ENCODE data around the gene TBC1D30.
A peak's percentile ranks its signal among the peaks of the same experiment; 100 is the strongest.

TBC1D30 gene

DNA sequence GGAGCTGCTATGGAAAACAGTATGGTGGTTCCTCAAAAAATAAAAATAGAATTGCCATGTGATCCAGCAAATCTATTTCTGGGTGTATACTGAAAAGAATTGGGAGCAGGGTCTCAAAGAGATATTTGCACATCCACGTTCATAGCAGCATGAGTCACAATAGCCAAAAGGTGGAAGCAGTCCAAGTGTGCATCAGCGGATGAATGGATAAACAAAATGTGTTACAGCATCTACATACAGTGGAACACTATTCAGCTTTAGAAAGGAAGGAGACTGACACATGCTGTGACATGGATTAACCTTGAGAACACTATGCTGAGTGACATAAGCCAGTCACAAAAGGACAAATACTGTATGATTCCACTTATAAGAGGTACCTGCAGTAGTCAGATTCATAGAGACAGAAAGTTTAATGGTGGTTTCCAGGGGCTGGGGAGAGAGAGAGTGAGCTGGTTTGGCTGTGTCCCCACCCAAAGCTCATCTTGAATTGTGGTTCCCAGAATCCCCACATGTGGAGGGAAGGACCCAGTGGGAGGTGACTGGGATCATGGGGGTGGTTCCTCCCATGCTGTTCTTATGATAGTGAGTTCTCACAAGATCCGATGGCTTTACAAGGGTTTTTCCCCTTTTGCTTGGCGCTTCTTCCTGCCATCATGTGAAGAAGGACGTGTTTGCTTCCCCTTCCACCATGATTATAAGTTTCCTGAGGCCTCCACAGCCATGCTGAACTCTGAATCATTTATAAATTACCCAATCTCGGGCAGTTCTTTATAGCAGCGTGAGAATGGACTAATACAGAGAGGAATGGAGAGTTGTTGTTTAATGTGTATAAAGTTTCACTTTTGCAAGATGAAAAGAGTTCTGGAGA lies 17.6 kb upstream of the TBC1D30 start:
- H3K27me3 ChIP-seq (ENCODE audit: control insufficient read depth in 1 of 2, insufficient read depth in 2 of 2, low read length in 2 of 2), result peaks cover 0 to 2% of the 10 kb centered on the region in 2 donors
- no peak overlapping the region for H3K27ac ChIP-seq (ENCODE audit: low read length)
- no peak overlapping the region for H3K9ac ChIP-seq (ENCODE audit: low read length in 2 of 2)
- H3K9me3 ChIP-seq (ENCODE audit: control insufficient read depth in 2 of 2, low read length in 2 of 2), result no peaks in the 10 kb centered on the region
- H3K4me1 ChIP-seq (ENCODE audit: control insufficient read depth, insufficient read depth, low read length), result no peaks in the 10 kb centered on the region
- no peaks in the 10 kb centered on the region for H3K36me3 ChIP-seq (ENCODE audit: control insufficient read depth in 2 of 2, insufficient read depth in 2 of 2, low read length in 2 of 2)
- H3K4me3 ChIP-seq (ENCODE audit: low read length in 2 of 2), result no peak overlapping the region

DNA sequence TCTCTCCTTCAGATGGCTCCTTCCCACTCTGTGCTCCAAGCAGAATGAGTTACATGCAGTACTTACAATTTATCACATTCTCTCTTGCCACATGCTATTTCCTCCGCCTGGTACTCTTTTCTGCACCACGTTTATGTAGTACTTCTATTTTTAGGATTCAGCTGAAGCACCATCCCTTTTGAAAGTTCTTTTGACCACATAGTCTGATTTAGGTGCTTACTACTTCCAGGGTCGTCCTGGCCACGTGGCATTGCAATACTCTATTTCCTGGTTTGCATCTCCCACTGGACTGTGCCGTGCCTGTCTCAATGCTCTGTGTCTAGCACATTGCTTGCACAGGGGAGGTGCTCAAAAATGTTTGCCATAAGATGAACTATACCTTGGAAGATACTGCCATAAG lies 16.3 kb upstream of the TBC1D30 start:
- Histone ChIP-seq H3K9me3 (ENCODE audit: control insufficient read depth in 2 of 2, low read length in 2 of 2) (no peaks in the 10 kb centered on the region), H3K27ac (ENCODE audit: low read length) (no peak overlapping the region), H3K4me3 (ENCODE audit: low read length in 2 of 2) (no peak overlapping the region), H3K27me3 (ENCODE audit: control insufficient read depth in 1 of 2, insufficient read depth in 2 of 2, low read length in 2 of 2) (no peaks in the 10 kb centered on the region), H3K36me3 (ENCODE audit: control insufficient read depth in 2 of 2, insufficient read depth in 2 of 2, low read length in 2 of 2) (no peaks in the 10 kb centered on the region), H3K4me1 (ENCODE audit: control insufficient read depth, insufficient read depth, low read length) (no peaks in the 10 kb centered on the region), H3K9ac (ENCODE audit: low read length in 2 of 2) (no peak overlapping the region)

DNA sequence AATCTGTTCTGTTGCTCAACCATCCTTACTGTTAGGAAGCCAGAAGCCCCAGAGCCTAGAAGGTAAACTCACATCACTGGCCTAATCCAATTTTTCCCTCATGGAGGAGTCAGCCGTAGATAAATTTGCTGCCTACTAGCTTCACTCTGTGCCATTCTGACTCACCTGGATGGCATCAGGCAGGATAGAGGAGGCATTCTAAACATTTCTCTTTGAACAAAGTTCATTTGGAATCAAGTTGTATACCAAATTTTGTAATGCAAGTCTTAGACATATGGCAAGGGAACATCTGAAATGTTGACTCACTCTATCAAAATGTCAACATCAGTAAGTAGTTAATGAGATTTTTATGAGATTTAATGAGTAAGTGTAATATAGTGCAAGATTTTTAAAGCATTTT lies 13.6 kb upstream of the TBC1D30 start:
- H3K36me3 ChIP-seq (ENCODE audit: control insufficient read depth in 2 of 2, insufficient read depth in 2 of 2, low read length in 2 of 2), result no peaks in the 10 kb centered on the region
- H3K4me3 ChIP-seq (ENCODE audit: low read length in 2 of 2), result no peak overlapping the region
- no peak overlapping the region for H3K9ac ChIP-seq (ENCODE audit: low read length in 2 of 2)
- H3K9me3 ChIP-seq (ENCODE audit: control insufficient read depth in 2 of 2, low read length in 2 of 2), result no peaks in the 10 kb centered on the region
- H3K27me3 ChIP-seq (ENCODE audit: control insufficient read depth in 1 of 2, insufficient read depth in 2 of 2, low read length in 2 of 2), result no peaks in the 10 kb centered on the region
- no peaks in the 10 kb centered on the region for H3K4me1 ChIP-seq (ENCODE audit: control insufficient read depth, insufficient read depth, low read length)
- H3K27ac ChIP-seq (ENCODE audit: low read length), result no peak overlapping the region

- H3K4me3 ChIP-seq (ENCODE audit: low read length in 2 of 2), result no peak overlapping the region
- no peaks in the 10 kb centered on the region for H3K9me3 ChIP-seq (ENCODE audit: control insufficient read depth in 2 of 2, low read length in 2 of 2)
- H3K36me3 ChIP-seq (ENCODE audit: control insufficient read depth in 2 of 2, insufficient read depth in 2 of 2, low read length in 2 of 2), result no peaks in the 10 kb centered on the region
- H3K27me3 ChIP-seq (ENCODE audit: control insufficient read depth in 1 of 2, insufficient read depth in 2 of 2, low read length in 2 of 2), result no peaks in the 10 kb centered on the region
- no peak overlapping the region for H3K27ac ChIP-seq (ENCODE audit: low read length)
- H3K9ac ChIP-seq (ENCODE audit: low read length in 2 of 2), result no peak overlapping the region
- no peaks in the 10 kb centered on the region for H3K4me1 ChIP-seq (ENCODE audit: control insufficient read depth, insufficient read depth, low read length)
Measured at GRCh38 chr12:64813723-64814122, 10.7 kb upstream of the TBC1D30 start.

DNA sequence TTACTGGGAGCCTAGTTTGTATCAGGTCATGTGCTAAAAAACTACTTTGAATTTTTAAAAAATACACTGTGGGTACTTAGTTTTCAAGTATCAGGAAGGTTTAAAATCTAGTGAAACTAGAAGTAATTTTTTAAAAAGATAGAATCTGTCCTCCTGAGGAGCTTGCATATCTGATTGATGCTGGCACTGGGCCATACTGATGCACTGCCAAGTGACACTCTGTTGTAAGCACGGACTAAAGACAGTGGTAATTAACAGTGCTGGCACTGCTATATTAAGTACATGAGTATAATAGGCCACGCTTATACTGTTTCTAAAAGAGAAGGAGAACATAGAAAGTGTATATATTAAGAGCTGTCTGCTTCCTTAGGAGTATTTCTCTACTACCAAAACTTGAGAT lies 10.0 kb upstream of the TBC1D30 start:
- H3K27me3 ChIP-seq (ENCODE audit: control insufficient read depth in 1 of 2, insufficient read depth in 2 of 2, low read length in 2 of 2), result no peaks in the 10 kb centered on the region

GRCh38 chr12:64819816-64820402 lies 4.5 kb upstream of the TBC1D30 start:
- Histone ChIP-seq H3K4me3 (ENCODE audit: low read length in 2 of 2) (no peak overlapping the region), H3K4me1 (ENCODE audit: control insufficient read depth, insufficient read depth, low read length) (peaks cover 9% of the 10 kb centered on the region), H3K27me3 (ENCODE audit: control insufficient read depth in 1 of 2, insufficient read depth in 2 of 2, low read length in 2 of 2) (peaks cover 0 to 3% of the 10 kb centered on the region in 2 donors), H3K27ac (ENCODE audit: low read length) (no peak overlapping the region), H3K36me3 (ENCODE audit: control insufficient read depth in 2 of 2, insufficient read depth in 2 of 2, low read length in 2 of 2) (no peaks in the 10 kb centered on the region), H3K9ac (ENCODE audit: low read length in 2 of 2) (no peak overlapping the region), H3K9me3 (ENCODE audit: control insufficient read depth in 2 of 2, low read length in 2 of 2) (no peaks in the 10 kb centered on the region)

More for the DNA sequence above, 10.0 kb upstream of the TBC1D30 start:
- H3K27ac ChIP-seq (ENCODE audit: low read length), result no peak overlapping the region
- H3K36me3 ChIP-seq (ENCODE audit: control insufficient read depth in 2 of 2, insufficient read depth in 2 of 2, low read length in 2 of 2), result no peaks in the 10 kb centered on the region
- no peaks in the 10 kb centered on the region for H3K4me1 ChIP-seq (ENCODE audit: control insufficient read depth, insufficient read depth, low read length)
- no peak overlapping the region for H3K9ac ChIP-seq (ENCODE audit: low read length in 2 of 2)
- no peak overlapping the region for H3K4me3 ChIP-seq (ENCODE audit: low read length in 2 of 2)
- no peaks in the 10 kb centered on the region for H3K9me3 ChIP-seq (ENCODE audit: control insufficient read depth in 2 of 2, low read length in 2 of 2)

DNA sequence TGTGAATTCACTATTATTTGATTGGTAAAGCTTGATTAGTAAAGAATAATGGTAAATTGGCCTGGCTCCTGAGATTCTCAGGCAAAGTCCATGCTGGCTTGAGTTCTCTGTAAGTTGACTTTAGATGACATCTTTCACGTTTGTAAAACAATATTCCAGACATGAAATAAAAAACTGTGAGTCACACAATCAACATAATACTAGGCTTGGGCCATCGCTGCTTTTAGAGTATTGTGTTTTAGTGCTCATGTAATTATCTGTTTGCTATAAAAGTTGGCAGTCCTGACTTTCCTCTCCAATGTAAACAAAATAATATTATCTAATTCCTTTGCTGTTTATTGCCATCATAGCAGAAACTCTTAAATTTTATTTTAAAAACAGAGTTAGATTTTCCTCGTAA lies 3.9 kb upstream of the TBC1D30 start:
- Histone ChIP-seq H3K36me3 (ENCODE audit: control insufficient read depth in 2 of 2, insufficient read depth in 2 of 2, low read length in 2 of 2) (no peaks in the 10 kb centered on the region), H3K4me1 (ENCODE audit: control insufficient read depth, insufficient read depth, low read length) (peaks cover 15% of the 10 kb centered on the region), H3K9ac (ENCODE audit: low read length in 2 of 2) (no peak overlapping the region), H3K27me3 (ENCODE audit: control insufficient read depth in 1 of 2, insufficient read depth in 2 of 2, low read length in 2 of 2) (peaks cover 5 to 10% of the 10 kb centered on the region in 2 donors), H3K27ac (ENCODE audit: low read length) (no peak overlapping the region), H3K9me3 (ENCODE audit: control insufficient read depth in 2 of 2, low read length in 2 of 2) (no peaks in the 10 kb centered on the region), H3K4me3 (ENCODE audit: low read length in 2 of 2) (no peak overlapping the region)

- H3K9ac ChIP-seq (ENCODE audit: low read length in 2 of 2), result no peak overlapping the region
- no peaks in the 10 kb centered on the region for H3K9me3 ChIP-seq (ENCODE audit: control insufficient read depth in 2 of 2, low read length in 2 of 2)
- H3K4me1 ChIP-seq (ENCODE audit: control insufficient read depth, insufficient read depth, low read length), result peaks cover 20% of the 10 kb centered on the region
- H3K36me3 ChIP-seq (ENCODE audit: control insufficient read depth in 2 of 2, insufficient read depth in 2 of 2, low read length in 2 of 2), result no peaks in the 10 kb centered on the region
- H3K27ac ChIP-seq (ENCODE audit: low read length), result no peak overlapping the region
- no peak overlapping the region for H3K4me3 ChIP-seq (ENCODE audit: low read length in 2 of 2)
- peaks cover 10 to 16% of the 10 kb centered on the region in 2 donors for H3K27me3 ChIP-seq (ENCODE audit: control insufficient read depth in 1 of 2, insufficient read depth in 2 of 2, low read length in 2 of 2)
Measured at GRCh38 chr12:64821116-64821630, 3.3 kb upstream of the TBC1D30 start.

GRCh38 chr12:64824130-64824499 lies 332 bp upstream of the TBC1D30 start:
- peaks cover 26 to 39% of the 10 kb centered on the region in 2 donors for H3K27me3 ChIP-seq (ENCODE audit: control insufficient read depth in 1 of 2, insufficient read depth in 2 of 2, low read length in 2 of 2)
- H3K4me3 ChIP-seq (ENCODE audit: low read length in 2 of 2), result peak overlapping the region; percentile 44 to 72
- H3K9ac ChIP-seq (ENCODE audit: low read length in 2 of 2), result no peak overlapping the region
- H3K9me3 ChIP-seq (ENCODE audit: control insufficient read depth in 2 of 2, low read length in 2 of 2), result no peaks in the 10 kb centered on the region
- H3K27ac ChIP-seq (ENCODE audit: low read length), result no peak overlapping the region
- H3K36me3 ChIP-seq (ENCODE audit: control insufficient read depth in 2 of 2, insufficient read depth in 2 of 2, low read length in 2 of 2), result no peaks in the 10 kb centered on the region
- H3K4me1 ChIP-seq (ENCODE audit: control insufficient read depth, insufficient read depth, low read length), result peaks cover 23% of the 10 kb centered on the region

GRCh38 chr12:64825143-64826021 lies 935 bp downstream of the TBC1D30 start:
- Histone ChIP-seq H3K36me3 (ENCODE audit: control insufficient read depth in 2 of 2, insufficient read depth in 2 of 2, low read length in 2 of 2) (no peaks in the 10 kb centered on the region), H3K27me3 (ENCODE audit: control insufficient read depth in 1 of 2, insufficient read depth in 2 of 2, low read length in 2 of 2) (peaks cover 26 to 39% of the 10 kb centered on the region in 2 donors), H3K27ac (ENCODE audit: low read length) (no peak overlapping the region), H3K9me3 (ENCODE audit: control insufficient read depth in 2 of 2, low read length in 2 of 2) (no peaks in the 10 kb centered on the region), H3K4me1 (ENCODE audit: control insufficient read depth, insufficient read depth, low read length) (peaks cover 23% of the 10 kb centered on the region), H3K4me3 (ENCODE audit: low read length in 2 of 2) (peak overlapping the region; percentile 44 to 72), H3K9ac (ENCODE audit: low read length in 2 of 2) (no peak overlapping the region)
